Measurements from ENCODE around the gene LRRIQ4. TPM values are rescaled to one million over a fixed set of nuclear protein-coding genes. Genes with fewer than 3 reads are reported as not detected.

Gene LRRIQ4
- total RNA-seq, 8 experiments from 2014 or later, result 0.08 to 0.50 (median 0.38) TPM; not detected in 3

DNA sequence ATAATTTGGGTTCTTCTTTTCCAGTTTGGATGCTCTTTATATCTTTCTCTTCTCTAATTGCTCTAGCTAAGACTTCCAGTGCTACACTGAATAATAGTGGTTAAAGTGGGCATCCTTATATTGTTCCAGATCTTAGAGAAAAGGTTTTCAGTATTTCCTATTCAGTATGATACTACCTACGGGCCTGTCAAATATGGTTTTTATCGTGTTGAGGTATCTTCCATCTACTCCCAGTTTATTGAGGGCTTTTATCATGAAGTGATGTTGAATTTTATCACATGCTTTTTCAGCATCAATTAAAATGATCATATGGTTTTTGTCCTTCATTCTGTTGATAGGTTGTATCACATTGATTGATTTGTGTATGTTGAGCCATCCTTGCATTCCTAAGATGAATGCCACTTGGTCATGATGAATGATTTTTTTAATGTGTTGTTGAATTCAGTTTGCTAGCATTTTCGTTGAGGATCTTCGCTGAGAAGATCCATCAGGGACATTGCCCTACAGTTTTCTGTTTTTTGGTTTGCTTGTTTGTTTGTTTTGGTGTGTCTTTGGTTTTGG is 3.0 kb downstream of the LRRIQ4 start:
- Histone ChIP-seq H3K27ac (no peak overlapping the region), H3K4me3 (no peak overlapping the region), H3K4me1 (replicated peaks in 1 of 2) (peaks cover 0 to 4% of the 10 kb centered on the region in 2 donors)
- 51 to 100% (median 83%) methylated on average over 3 to 4 of the region's 4 CpGs; no CpG with 5 or more reads in 2 of the 10 experiments for WGBS, 10 experiments
- in situ Hi-C loops (cut with MboI; ENCODE audit: low pct_unique_long_range_greater_than_20kb in 2 of 9, low sequenced_read_pairs in 9 of 9, unreplicated experiment in 9 of 9), result no loop called here
- no peak for ATAC-seq (replicated peaks in 6 of 8)

DNA sequence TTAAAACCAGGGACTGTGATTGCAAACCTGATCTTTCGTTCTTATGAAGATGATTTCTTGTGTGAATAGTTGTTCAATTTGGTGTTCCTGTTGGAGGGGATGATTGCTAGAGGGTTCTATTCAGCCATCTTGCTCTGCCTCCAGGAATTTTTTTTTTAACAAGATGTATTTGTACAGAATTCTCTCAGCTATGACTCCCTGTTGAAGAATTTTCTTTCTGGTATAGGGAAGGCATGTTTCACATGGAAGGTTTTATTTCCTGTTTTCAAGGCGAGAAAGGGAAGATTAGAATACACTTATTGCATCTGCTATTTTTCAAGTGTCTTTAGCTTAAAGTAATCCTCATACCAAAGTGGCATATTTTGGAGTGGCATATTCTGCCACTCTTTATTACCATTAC is 5.6 kb downstream of the LRRIQ4 start:
- no peak overlapping the region for H3K4me3 ChIP-seq
- H3K27ac ChIP-seq, result no peak overlapping the region
- in situ Hi-C loops (cut with MboI; ENCODE audit: low pct_unique_long_range_greater_than_20kb in 2 of 9, low sequenced_read_pairs in 9 of 9, unreplicated experiment in 9 of 9), result no loop called here
- H3K4me1 ChIP-seq (replicated peaks in 1 of 2), result peaks cover 0 to 4% of the 10 kb centered on the region in 2 donors
- ATAC-seq (replicated peaks in 6 of 8), result no peak
- 60 to 100% (median 80%) methylated on average over 1 to 2 of the region's 2 CpGs; no CpG with 5 or more reads in 1 of the 10 experiments for WGBS, 10 experiments

GRCh38 chr3:169822091-169822490 is 9.4 kb downstream of the LRRIQ4 start:
- Histone ChIP-seq H3K27ac (no peak overlapping the region), H3K4me1 (replicated peaks in 1 of 2) (peaks cover 0 to 4% of the 10 kb centered on the region in 2 donors), H3K4me3 (no peak overlapping the region)
- in situ Hi-C loops (cut with MboI; ENCODE audit: low pct_unique_long_range_greater_than_20kb in 2 of 9, low sequenced_read_pairs in 9 of 9, unreplicated experiment in 9 of 9), result no loop called here
- ATAC-seq (replicated peaks in 6 of 8), result no peak
- WGBS, 10 experiments, result 50 to 100% (median 95%) methylated on average over 1 to 11 of the region's 15 CpGs; no CpG with 5 or more reads in 1 of the 10 experiments

DNA sequence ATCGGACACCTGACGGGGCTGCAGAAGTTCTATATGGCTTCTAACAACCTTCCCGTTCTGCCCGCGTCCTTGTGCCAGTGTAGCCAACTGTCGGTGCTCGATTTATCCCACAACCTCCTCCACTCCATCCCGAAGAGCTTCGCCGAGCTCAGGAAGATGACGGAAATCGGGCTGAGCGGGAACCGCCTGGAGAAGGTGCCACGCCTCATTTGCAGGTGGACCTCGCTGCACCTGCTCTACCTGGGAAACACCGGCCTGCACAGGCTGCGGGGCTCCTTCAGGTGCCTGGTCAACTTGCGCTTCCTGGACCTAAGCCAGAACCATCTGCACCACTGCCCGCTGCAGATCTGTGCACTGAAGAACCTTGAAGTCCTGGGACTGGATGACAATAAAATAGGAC is 9.9 kb downstream of the LRRIQ4 start:
- H3K4me1 ChIP-seq (replicated peaks in 1 of 2), result peaks cover 0 to 4% of the 10 kb centered on the region in 2 donors
- no peak for ATAC-seq (replicated peaks in 6 of 8)
- no peak overlapping the region for H3K27ac ChIP-seq
- H3K4me3 ChIP-seq, result no peak overlapping the region
- 81 to 100% (median 100%) methylated on average over 1 to 14 of the region's 20 CpGs; no CpG with 5 or more reads in 2 of the 10 experiments for WGBS, 10 experiments
- in situ Hi-C loops (cut with MboI; ENCODE audit: low pct_unique_long_range_greater_than_20kb in 2 of 9, low sequenced_read_pairs in 9 of 9, unreplicated experiment in 9 of 9), result no loop called here

DNA sequence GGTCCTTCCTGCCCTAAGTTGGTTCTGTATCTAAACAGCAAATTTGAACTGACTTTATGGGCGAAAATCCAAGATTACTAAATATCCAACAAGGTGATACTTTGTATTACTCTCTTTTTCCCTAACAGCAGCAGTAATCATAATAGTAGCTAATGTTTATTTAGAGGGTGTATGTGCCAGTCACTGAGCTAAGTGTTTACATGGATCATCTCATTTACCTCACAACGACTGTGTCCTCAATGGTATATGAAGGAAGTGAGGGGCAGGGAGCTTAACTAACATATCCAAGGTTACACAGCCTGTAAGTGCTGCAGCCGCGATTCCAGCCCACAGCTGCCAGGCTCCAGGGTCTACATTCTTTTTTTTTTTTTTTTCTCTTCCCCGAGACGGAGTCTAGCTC is 10.3 kb downstream of the LRRIQ4 start:
- Histone ChIP-seq H3K4me1 (replicated peaks in 1 of 2) (peaks cover 0 to 4% of the 10 kb centered on the region in 2 donors), H3K27ac (no peak overlapping the region), H3K4me3 (no peak overlapping the region)
- no peak for ATAC-seq (replicated peaks in 6 of 8)
- in situ Hi-C loops (cut with MboI; ENCODE audit: low pct_unique_long_range_greater_than_20kb in 2 of 9, low sequenced_read_pairs in 9 of 9, unreplicated experiment in 9 of 9), result no loop called here
- WGBS, 10 experiments, result 48 to 100% (median 80%) methylated on average over 1 to 4 of the region's 6 CpGs; no CpG with 5 or more reads in 1 of the 10 experiments

DNA sequence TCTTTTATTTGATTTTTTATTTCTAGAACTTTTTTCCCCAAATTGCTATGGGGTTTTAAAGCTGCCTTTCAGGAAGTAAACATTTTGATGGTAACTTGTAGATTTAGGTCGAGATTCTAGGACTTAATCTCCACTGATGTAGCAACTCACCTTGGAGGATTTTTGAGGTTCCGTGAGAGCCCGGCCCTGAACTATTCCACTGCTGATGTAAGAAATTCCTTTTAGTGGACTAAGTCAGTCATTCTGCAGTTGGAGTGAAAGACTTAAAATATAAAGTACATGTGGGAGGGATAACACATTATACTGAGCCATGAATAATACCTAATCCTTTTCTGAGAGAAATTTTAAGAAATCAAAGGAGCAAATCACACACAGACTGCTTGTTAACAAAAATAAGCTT is 12.6 kb downstream of the LRRIQ4 start:
- in situ Hi-C loops (cut with MboI; ENCODE audit: low pct_unique_long_range_greater_than_20kb in 2 of 9, low sequenced_read_pairs in 9 of 9, unreplicated experiment in 9 of 9), result no loop called here
- ATAC-seq (replicated peaks in 6 of 8), result no peak
- H3K4me3 ChIP-seq, result no peak overlapping the region
- H3K4me1 ChIP-seq (replicated peaks in 1 of 2), result no peaks in the 10 kb centered on the region
- H3K27ac ChIP-seq, result no peak overlapping the region
- WGBS, 10 experiments, result 19 to 100% (median 79%) methylated on average over 1 to 3 of the region's 3 CpGs; no CpG with 5 or more reads in 1 of the 10 experiments

DNA sequence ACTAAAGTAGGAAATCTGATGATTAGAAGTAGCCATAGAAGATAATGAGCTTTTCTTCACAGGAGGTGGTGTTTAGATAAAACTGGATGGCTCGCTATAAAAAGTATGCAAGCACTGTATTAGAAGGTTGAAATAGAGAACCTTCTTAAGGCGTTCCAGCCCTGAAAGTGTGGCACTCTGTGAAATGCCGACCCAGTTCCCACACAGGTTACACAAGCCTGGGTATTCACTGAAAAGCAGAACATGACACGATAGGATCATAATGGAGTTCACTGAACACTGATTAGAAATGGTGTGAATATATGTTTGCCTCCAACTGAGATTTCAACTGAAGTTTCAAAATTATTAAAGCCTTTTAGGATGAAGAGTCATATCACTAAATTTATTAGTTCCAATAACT is 15.0 kb downstream of the LRRIQ4 start:
- in situ Hi-C loops (cut with MboI; ENCODE audit: low pct_unique_long_range_greater_than_20kb in 2 of 9, low sequenced_read_pairs in 9 of 9, unreplicated experiment in 9 of 9), result no loop called here
- H3K4me1 ChIP-seq (replicated peaks in 1 of 2), result no peaks in the 10 kb centered on the region
- WGBS, 10 experiments, result 49 to 100% (median 84%) methylated on average over 1 to 4 of the region's 4 CpGs; no CpG with 5 or more reads in 1 of the 10 experiments
- no peak overlapping the region for H3K27ac ChIP-seq
- ATAC-seq (replicated peaks in 6 of 8), result no peak
- H3K4me3 ChIP-seq, result no peak overlapping the region

DNA sequence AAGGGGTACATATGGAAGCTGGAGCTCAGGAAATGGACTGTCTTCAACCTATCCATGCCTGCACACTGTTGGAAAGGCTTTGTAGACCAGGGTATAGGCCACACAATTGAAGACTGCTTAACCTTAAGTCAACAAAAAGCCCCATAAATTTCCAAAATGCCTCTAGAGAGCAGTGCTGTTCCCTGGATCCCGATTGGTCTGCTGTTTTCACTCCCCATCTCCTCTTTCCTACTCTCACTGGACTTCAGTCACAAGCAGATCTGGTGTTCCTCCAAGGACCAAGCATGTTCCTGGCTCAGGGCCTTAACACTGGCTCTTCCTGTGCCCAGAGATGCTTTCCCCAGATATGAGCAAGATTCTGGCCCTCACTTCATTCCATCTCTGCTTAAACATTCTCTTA is 22.9 kb downstream of the LRRIQ4 start:
- Histone ChIP-seq H3K27ac (no peak overlapping the region), H3K4me3 (no peak overlapping the region), H3K4me1 (replicated peaks in 1 of 2) (peaks cover 0 to 4% of the 10 kb centered on the region in 2 donors)
- 60 to 100% methylated on average over 1 of the region's 1 CpG; no CpG with 5 or more reads in 8 of the 10 experiments for WGBS, 10 experiments
- in situ Hi-C loops (cut with MboI; ENCODE audit: low pct_unique_long_range_greater_than_20kb in 2 of 9, low sequenced_read_pairs in 9 of 9, unreplicated experiment in 9 of 9), result no loop called here
- ATAC-seq (replicated peaks in 6 of 8), result no peak

- ATAC-seq (replicated peaks in 6 of 8), result peak in 7 of 8 experiments; percentile 16 to 91 (median 54)
- Histone ChIP-seq H3K4me3 (no peak overlapping the region), H3K4me1 (replicated peaks in 1 of 2) (peaks cover 0 to 4% of the 10 kb centered on the region in 2 donors), H3K27ac (no peak overlapping the region)
- WGBS, 10 experiments, result 7 to 100% (median 73%) methylated on average over 1 to 5 of the region's 5 CpGs
- in situ Hi-C loops (cut with MboI; ENCODE audit: low pct_unique_long_range_greater_than_20kb in 2 of 9, low sequenced_read_pairs in 9 of 9, unreplicated experiment in 9 of 9), result no loop called here
Measured at GRCh38 chr3:169836078-169836941, 23.6 kb downstream of the LRRIQ4 start.

DNA sequence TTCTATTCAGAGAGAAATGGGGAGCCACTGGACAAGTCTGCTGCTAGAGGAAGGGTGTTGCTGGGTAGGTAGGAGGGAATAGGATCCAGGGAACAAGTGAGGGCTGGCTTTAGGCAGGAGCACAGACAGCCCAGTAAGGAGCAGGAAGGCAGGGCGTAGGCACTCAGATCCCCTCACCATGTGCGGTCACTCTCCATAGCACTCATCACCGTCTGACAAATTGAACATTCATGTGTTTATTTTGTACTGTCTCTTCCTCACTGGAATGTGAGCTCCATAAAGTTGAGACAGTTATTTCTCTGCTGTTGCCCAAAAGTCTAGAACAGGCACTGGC is 24.2 kb downstream of the LRRIQ4 start:
- Histone ChIP-seq H3K4me1 (replicated peaks in 1 of 2) (peaks cover 0 to 4% of the 10 kb centered on the region in 2 donors), H3K27ac (no peak overlapping the region), H3K4me3 (no peak overlapping the region)
- WGBS, 10 experiments, result 15 to 100% (median 80%) methylated on average over 1 to 3 of the region's 3 CpGs; no CpG with 5 or more reads in 1 of the 10 experiments
- peak in 6 of 8 experiments; percentile 25 to 90 (median 36) for ATAC-seq (replicated peaks in 6 of 8)
- in situ Hi-C loops (cut with MboI; ENCODE audit: low pct_unique_long_range_greater_than_20kb in 2 of 9, low sequenced_read_pairs in 9 of 9, unreplicated experiment in 9 of 9), result no loop called here

DNA sequence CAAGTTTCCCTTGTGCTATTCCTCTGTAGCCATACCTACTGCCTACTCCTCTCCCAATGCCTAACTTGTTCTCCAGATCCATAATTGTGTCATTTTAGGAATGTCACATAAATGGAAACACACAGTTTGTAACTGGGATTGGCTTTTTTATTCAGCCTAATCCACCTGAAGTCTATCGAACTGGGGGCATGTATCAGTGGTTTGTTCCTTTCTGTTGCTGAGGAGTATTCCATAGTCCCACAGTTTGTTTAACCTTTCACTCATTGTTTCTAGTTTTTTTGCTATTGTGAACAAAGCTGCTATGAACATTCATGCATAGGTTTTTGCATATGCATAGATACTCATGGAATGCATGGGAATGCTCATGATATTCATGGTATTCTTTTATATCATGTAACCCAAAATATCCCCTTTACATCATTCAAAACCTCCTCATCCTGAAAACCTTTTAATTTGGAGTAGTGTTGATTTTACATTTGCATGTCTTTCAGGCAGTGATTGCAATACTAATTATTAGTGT is 25.9 kb downstream of the LRRIQ4 start:
- H3K4me3 ChIP-seq, result no peak overlapping the region
- H3K27ac ChIP-seq, result no peak overlapping the region
- WGBS, 10 experiments, result 10 to 100% (median 83%) methylated on average over 1 of the region's 1 CpG; no CpG with 5 or more reads in 3 of the 10 experiments
- in situ Hi-C loops (cut with MboI; ENCODE audit: low pct_unique_long_range_greater_than_20kb in 2 of 9, low sequenced_read_pairs in 9 of 9, unreplicated experiment in 9 of 9), result no loop called here
- peaks cover 0 to 4% of the 10 kb centered on the region in 2 donors for H3K4me1 ChIP-seq (replicated peaks in 1 of 2)
- peak in 3 of 8 experiments; percentile 6 to 92 (median 56) for ATAC-seq (replicated peaks in 6 of 8)

- no peak for ATAC-seq (replicated peaks in 6 of 8)
- WGBS, 10 experiments, result 57 to 100% (median 67%) methylated on average over 1 to 4 of the region's 4 CpGs; no CpG with 5 or more reads in 1 of the 10 experiments
- in situ Hi-C loops (cut with MboI; ENCODE audit: low pct_unique_long_range_greater_than_20kb in 2 of 9, low sequenced_read_pairs in 9 of 9, unreplicated experiment in 9 of 9), result no loop called here
- Histone ChIP-seq H3K4me1 (replicated peaks in 1 of 2) (peaks cover 0 to 4% of the 10 kb centered on the region in 2 donors), H3K4me3 (no peak overlapping the region), H3K27ac (no peak overlapping the region)
Measured at GRCh38 chr3:169841171-169841570, 28.5 kb downstream of the LRRIQ4 start.

DNA sequence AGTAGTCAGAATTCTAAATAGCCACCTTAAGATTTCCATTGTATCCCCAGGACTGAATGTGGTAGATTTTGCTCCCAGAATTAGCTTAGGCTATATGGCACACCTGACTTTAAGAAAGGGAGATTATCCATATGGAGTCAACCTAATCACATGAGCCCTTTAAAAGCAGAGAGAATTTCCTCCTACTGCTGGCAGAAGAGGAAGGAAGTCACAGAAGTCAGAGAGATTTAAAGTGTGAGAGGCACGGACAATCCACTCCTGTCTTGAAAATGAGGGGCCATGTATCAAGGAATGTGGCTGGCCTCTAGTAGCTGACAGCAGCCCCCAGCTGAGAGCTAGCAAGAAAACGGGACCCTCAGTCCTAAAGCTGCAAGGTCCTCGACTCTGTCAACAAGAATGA is 30.3 kb downstream of the LRRIQ4 start:
- in situ Hi-C loops (cut with MboI; ENCODE audit: low pct_unique_long_range_greater_than_20kb in 2 of 9, low sequenced_read_pairs in 9 of 9, unreplicated experiment in 9 of 9), result no loop called here
- Histone ChIP-seq H3K4me3 (no peak overlapping the region), H3K27ac (no peak overlapping the region), H3K4me1 (replicated peaks in 1 of 2) (no peaks in the 10 kb centered on the region)
- ATAC-seq (replicated peaks in 6 of 8), result no peak
- WGBS, 10 experiments, result 33 to 100% (median 92%) methylated on average over 1 to 3 of the region's 3 CpGs; no CpG with 5 or more reads in 5 of the 10 experiments

Measured in motor neuron (in vitro differentiated cells).